HUES6 (cell line): Measurements from ENCODE around the gene XBP1.
"Not testable (repeated sequence)": the region's sequence is repeated elsewhere in the genome, so short reads cannot be mapped to it uniquely, and the experiment has no call there.

Experiments used
- H3K27ac ChIP-seq: 2 replicates; pipeline ENCODE4 v1.7.0; 2013; ENCODE audit warnings: low read depth, mild to moderate bottlenecking, low read length, inconsistent platforms
- H3K27me3 ChIP-seq: 2 replicates; pipeline ENCODE4 v1.6.1; 2013; ENCODE audit warnings: low read length; ENCODE audit not compliant: control insufficient read depth, insufficient read depth
- H3K36me3 ChIP-seq: 2 replicates; pipeline ENCODE4 v1.6.1; 2013; ENCODE audit warnings: low read length; ENCODE audit not compliant: control insufficient read depth, insufficient read depth
- H3K4me1 ChIP-seq: 2 replicates; pipeline ENCODE4 v1.6.1; 2013; ENCODE audit warnings: low read length; ENCODE audit not compliant: control insufficient read depth, insufficient read depth
- H3K4me3 ChIP-seq: 2 replicates; pipeline ENCODE4 v1.5.1; 2013; ENCODE audit warnings: low read depth, low read length
- H3K9ac ChIP-seq: one replicate; pipeline ENCODE4 v1.6.1; 2013; ENCODE audit warnings: mild to moderate bottlenecking, low read length
- H3K9me3 ChIP-seq: 2 replicates; pipeline ENCODE4 v1.6.1; 2013; ENCODE audit warnings: low read depth, low read length; ENCODE audit not compliant: control insufficient read depth, insufficient read depth

XBP1 gene

DNA sequence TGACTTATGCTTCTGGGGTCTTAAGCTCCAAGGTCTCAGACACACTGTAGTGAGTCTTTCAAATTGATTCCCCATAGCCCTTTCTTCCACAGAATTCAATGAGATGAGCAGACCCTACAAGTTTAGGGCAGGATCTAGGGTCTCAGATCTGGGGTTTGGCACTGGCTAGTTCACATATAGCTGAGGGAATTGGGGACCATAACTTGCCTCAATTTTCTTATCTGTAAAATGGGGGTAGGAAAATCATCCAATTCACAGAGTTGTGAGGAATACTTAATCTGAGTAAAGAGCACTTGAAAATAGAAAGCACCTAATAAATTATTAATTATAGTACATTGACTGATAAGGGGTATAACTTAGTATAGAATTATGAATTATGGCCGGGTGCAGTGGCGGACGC lies 33.7 kb downstream of the XBP1 start:
- Histone ChIP-seq H3K27me3 (no peaks in the 10 kb centered on the region), H3K9ac (no peak overlapping the region), H3K4me1 (0 out of 2 replicates have a peak, but pooled peaks cover 2% of the 10 kb centered on the region), H3K4me3 (no peak overlapping the region), H3K36me3 (no peaks in the 10 kb centered on the region), H3K9me3 (0 out of 2 replicates have a peak, but pooled peaks cover 10% of the 10 kb centered on the region), H3K27ac (no peak overlapping the region)

DNA sequence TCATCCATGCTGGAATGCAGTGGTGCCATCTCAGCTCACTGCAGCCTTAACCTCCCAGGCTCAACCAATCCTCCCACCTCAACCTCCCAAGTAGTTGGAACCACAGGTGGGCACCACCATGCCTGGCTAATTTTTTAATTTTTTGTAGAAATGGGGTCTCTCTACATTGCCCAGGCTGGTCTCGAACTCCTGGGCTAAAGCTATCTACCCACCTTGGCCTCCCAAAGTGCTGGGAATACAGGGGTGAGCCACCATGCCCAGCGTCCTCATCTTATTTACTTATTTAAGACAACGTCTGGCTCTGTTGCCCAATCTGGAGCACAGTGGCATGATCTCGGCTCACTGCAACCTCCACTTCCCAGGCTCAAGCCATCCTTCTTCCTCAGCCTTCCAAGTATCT lies 38.4 kb downstream of the XBP1 start:
- not testable (repeated sequence) for H3K36me3 ChIP-seq, H3K9ac ChIP-seq, H3K4me3 ChIP-seq, H3K27me3 ChIP-seq, H3K27ac ChIP-seq
- Histone ChIP-seq H3K4me1 (peaks cover 15% of the 10 kb centered on the region), H3K9me3 (peaks cover 11% of the 10 kb centered on the region)

- H3K4me1 ChIP-seq, result peaks cover 15% of the 10 kb centered on the region
- H3K4me3 ChIP-seq, result no peak overlapping the region
- H3K9ac ChIP-seq, result no peak overlapping the region
- peaks cover 11% of the 10 kb centered on the region for H3K9me3 ChIP-seq
- peak overlapping the region; percentile 58; the same call in 1 of the 2 replicates for H3K27ac ChIP-seq
- no peaks in the 10 kb centered on the region for H3K27me3 ChIP-seq
- peaks cover 9% of the 10 kb centered on the region for H3K36me3 ChIP-seq
These were observed 39.0 kb downstream of the XBP1 start for GRCh38 chr22:28761449-28761755.

- H3K36me3 ChIP-seq, result peaks cover 9% of the 10 kb centered on the region
- peak overlapping the region; percentile 97 for H3K27ac ChIP-seq
- peak overlapping the region; percentile 41 for H3K4me3 ChIP-seq
- peak overlapping the region; percentile 91 for H3K9ac ChIP-seq
- H3K9me3 ChIP-seq, result peaks cover 11% of the 10 kb centered on the region
- peaks cover 15% of the 10 kb centered on the region for H3K4me1 ChIP-seq
- no peaks in the 10 kb centered on the region for H3K27me3 ChIP-seq
These were observed 40.4 kb downstream of the XBP1 start for GRCh38 chr22:28759861-28760560.

DNA sequence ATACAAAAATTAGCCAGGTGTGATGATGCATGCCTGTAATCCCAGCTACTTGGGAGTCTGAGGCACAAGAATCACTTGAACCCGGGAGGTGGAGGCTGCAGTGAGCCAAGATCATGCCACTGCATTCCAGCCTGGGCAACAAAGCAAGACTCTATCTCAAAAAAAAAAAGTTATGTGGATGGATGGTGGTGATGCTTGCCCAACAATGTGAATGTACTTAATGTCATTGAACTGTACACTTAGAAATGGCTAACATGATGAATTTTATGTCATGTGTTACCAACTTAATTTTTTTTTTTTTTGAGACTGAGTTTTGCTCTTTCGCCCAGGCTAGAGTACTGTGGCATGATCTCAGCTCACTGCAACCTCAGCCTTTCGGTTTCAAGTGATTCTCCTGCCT lies 45.9 kb downstream of the XBP1 start:
- H3K4me3 ChIP-seq, H3K27ac ChIP-seq, H3K9ac ChIP-seq, H3K4me1 ChIP-seq, H3K27me3 ChIP-seq: not testable (repeated sequence)
- Histone ChIP-seq H3K9me3 (peaks cover 11% of the 10 kb centered on the region), H3K36me3 (peaks cover 33% of the 10 kb centered on the region)

- Histone ChIP-seq H3K9me3 (no peaks in the 10 kb centered on the region), H3K4me3 (no peak overlapping the region), H3K27ac (no peak overlapping the region)
These were observed 49.9 kb downstream of the XBP1 start for GRCh38 chr22:28750471-28750881.

More at GRCh38 chr22:28750471-28750881, 49.9 kb downstream of the XBP1 start:
- H3K27me3 ChIP-seq, result no peaks in the 10 kb centered on the region
- peaks cover 59% of the 10 kb centered on the region for H3K36me3 ChIP-seq
- H3K9ac ChIP-seq, result no peak overlapping the region
- H3K4me1 ChIP-seq, result no peaks in the 10 kb centered on the region
